ENCODE results near the gene PCBP3. TPM values are rescaled to one million over a fixed set of nuclear protein-coding genes. Genes with fewer than 3 reads are reported as not detected.
A peak's percentile ranks its signal among the peaks of the same experiment; 100 is the strongest.

Gene PCBP3
- total and polyA plus RNA-seq, 2 donors from 2014 or later, result 2.3 to 5.4 TPM

DNA sequence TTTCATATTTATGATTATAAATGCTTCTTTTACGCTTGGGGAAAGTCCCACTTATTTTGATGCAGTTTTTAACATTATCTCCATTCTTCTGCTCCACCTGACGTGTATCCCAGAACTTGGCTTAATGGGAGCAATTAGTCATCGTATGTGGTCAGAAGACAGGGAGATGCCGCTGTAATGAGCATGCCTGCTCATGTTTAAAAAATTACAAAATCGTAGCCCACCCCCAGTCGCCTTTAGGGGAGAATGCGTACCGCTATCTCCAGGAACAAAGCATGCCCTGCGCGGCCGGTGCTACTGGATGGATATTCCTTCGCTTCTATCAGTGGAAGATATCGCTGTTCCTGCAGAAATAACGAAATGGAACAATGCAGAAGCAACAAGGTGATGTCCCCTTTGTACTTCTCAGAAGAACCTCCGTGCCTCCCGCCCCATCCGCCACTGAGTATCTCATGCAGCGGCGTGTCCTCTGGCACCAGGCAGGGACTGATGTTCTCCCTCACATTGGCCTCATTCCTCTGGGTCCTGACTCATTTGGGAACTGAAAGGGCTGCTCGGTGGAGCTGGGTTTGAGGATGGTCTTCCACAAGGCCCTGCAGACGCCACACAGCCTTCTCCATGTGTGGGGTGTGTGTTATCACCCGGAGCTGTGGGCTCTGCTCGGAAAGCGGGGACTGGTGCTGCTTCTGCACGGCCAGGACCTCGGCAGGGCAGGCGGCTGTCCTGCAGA lies 221.7 kb downstream of the PCBP3 start:
- TF ChIP-seq, protein P1, sequence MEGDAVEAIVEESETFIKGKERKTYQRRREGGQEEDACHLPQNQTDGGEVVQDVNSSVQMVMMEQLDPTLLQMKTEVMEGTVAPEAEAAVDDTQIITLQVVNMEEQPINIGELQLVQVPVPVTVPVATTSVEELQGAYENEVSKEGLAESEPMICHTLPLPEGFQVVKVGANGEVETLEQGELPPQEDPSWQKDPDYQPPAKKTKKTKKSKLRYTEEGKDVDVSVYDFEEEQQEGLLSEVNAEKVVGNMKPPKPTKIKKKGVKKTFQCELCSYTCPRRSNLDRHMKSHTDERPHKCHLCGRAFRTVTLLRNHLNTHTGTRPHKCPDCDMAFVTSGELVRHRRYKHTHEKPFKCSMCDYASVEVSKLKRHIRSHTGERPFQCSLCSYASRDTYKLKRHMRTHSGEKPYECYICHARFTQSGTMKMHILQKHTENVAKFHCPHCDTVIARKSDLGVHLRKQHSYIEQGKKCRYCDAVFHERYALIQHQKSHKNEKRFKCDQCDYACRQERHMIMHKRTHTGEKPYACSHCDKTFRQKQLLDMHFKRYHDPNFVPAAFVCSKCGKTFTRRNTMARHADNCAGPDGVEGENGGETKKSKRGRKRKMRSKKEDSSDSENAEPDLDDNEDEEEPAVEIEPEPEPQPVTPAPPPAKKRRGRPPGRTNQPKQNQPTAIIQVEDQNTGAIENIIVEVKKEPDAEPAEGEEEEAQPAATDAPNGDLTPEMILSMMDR (IDR thresholded peaks at IDR 0.05; ENCODE audit: borderline replicate concordance, extremely low read depth, insufficient read depth), result no peak
- Histone ChIP-seq H3K27ac (ENCODE audit: low read depth in 2 of 2, low read length in 2 of 2) (no peak overlapping the region), H3K36me3 (ENCODE audit: control insufficient read depth in 2 of 3, insufficient read depth in 3 of 3, low read length in 3 of 3) (no peaks in the 10 kb centered on the region), H3K9me3 (ENCODE audit: control insufficient read depth in 2 of 3, insufficient read depth in 1 of 3, low read length in 3 of 3) (no peaks in the 10 kb centered on the region), H3K4me1 (ENCODE audit: control insufficient read depth in 2 of 3, insufficient read depth in 2 of 3, low read depth in 1 of 3, low read length in 3 of 3) (no peaks in the 10 kb centered on the region), H3K9ac (ENCODE audit: low read length in 3 of 3) (no peak overlapping the region), H3K4me3 (ENCODE audit: low read length in 3 of 3) (no peak overlapping the region), H3K27me3 (ENCODE audit: control insufficient read depth, insufficient read depth, low read length) (no peaks in the 10 kb centered on the region)
- FAIRE-seq (no peak), DNase-seq (peak in 1 of 5 donors; percentile 22)
- intact Hi-C loops (cut with DNase I), result no loop called here

GRCh38 chr21:45866551-45866950 lies 223.0 kb downstream of the PCBP3 start:
- Histone ChIP-seq H3K9me3 (ENCODE audit: control insufficient read depth in 2 of 3, insufficient read depth in 1 of 3, low read length in 3 of 3) (no peaks in the 10 kb centered on the region), H3K4me3 (ENCODE audit: low read length in 3 of 3) (no peak overlapping the region), H3K4me1 (ENCODE audit: control insufficient read depth in 2 of 3, insufficient read depth in 2 of 3, low read depth in 1 of 3, low read length in 3 of 3) (no peaks in the 10 kb centered on the region), H3K36me3 (ENCODE audit: control insufficient read depth in 2 of 3, insufficient read depth in 3 of 3, low read length in 3 of 3) (no peaks in the 10 kb centered on the region), H3K27ac (ENCODE audit: low read depth in 2 of 2, low read length in 2 of 2) (no peak overlapping the region), H3K9ac (ENCODE audit: low read length in 3 of 3) (no peak overlapping the region), H3K27me3 (ENCODE audit: control insufficient read depth, insufficient read depth, low read length) (no peaks in the 10 kb centered on the region)
- TF ChIP-seq, protein P1 (IDR thresholded peaks at IDR 0.05; ENCODE audit: borderline replicate concordance, extremely low read depth, insufficient read depth), result no peak
- intact Hi-C loops (cut with DNase I), result no loop called here
- peak; percentile 43 to 80 (median 70) for DNase-seq
- FAIRE-seq, result no peak

- H3K27me3 ChIP-seq (ENCODE audit: control insufficient read depth, insufficient read depth, low read length), result no peaks in the 10 kb centered on the region
- H3K27ac ChIP-seq (ENCODE audit: low read depth in 2 of 2, low read length in 2 of 2), result no peak overlapping the region
- DNase-seq (peak; percentile 37 to 69 (median 60)), FAIRE-seq (no peak)
- no peaks in the 10 kb centered on the region for H3K9me3 ChIP-seq (ENCODE audit: control insufficient read depth in 2 of 3, insufficient read depth in 1 of 3, low read length in 3 of 3)
- H3K36me3 ChIP-seq (ENCODE audit: control insufficient read depth in 2 of 3, insufficient read depth in 3 of 3, low read length in 3 of 3), result no peaks in the 10 kb centered on the region
- H3K4me3 ChIP-seq (ENCODE audit: low read length in 3 of 3), result no peak overlapping the region
- H3K9ac ChIP-seq (ENCODE audit: low read length in 3 of 3), result no peak overlapping the region
- intact Hi-C loops (cut with DNase I), result no loop called here
- no peaks in the 10 kb centered on the region for H3K4me1 ChIP-seq (ENCODE audit: control insufficient read depth in 2 of 3, insufficient read depth in 2 of 3, low read depth in 1 of 3, low read length in 3 of 3)
- TF ChIP-seq, protein P1 (IDR thresholded peaks at IDR 0.05; ENCODE audit: borderline replicate concordance, extremely low read depth, insufficient read depth), result no peak
Observed at GRCh38 chr21:45867041-45867666, 223.6 kb downstream of the PCBP3 start.

Measured in kidney (tissue), 14 donors.